Endothelial cell of umbilical vein (primary cell): Measurements from ENCODE around the gene GIGYF2. TPM values are rescaled to one million over a fixed set of nuclear protein-coding genes. Genes with fewer than 3 reads are reported as not detected.

Experiments used
- BruUV-seq: library from RNA; stranded (reverse); fragments of 400-500 nt; replicated peaks from 2 replicates; lab custom pipeline; 2021; lab: Mats Ljungman, UMichigan
- CTCF ChIA-PET: fragments of 300-600, 350-600 bp; sonication (Branson Sonifier 250); formaldehyde crosslinking; loops from one replicate; lab custom pipeline; 2021; ENCODE audit warnings: antibody characterized with exemption, inconsistent platforms; lab: Charles Lee
- POLR2A ChIA-PET: fragments of 300-600, 350-600 bp; sonication (Branson Sonifier 250); formaldehyde crosslinking; loops from one replicate; lab custom pipeline; 2021; ENCODE audit warnings: antibody characterized with exemption, inconsistent platforms; lab: Charles Lee
- DNase-seq: peaks from one replicate; pipeline ENCODE4 v3.0.0-alpha.2; 2011; ENCODE audit warnings: low read depth, low spot score
- FAIRE-seq: peaks from 2 replicates; lab custom pipeline; 2011; peaks lifted over from hg19 to GRCh38; lab: Jason Lieb, UNC
- H2AFZ ChIP-seq: 2 replicates; pipeline ENCODE4 v1.6.0; 2012; ENCODE audit warnings: low read depth, low read length, control low read depth, inconsistent platforms
- H3K27ac ChIP-seq: 2 replicates; pipeline ENCODE4 v1.5.1; 2011; ENCODE audit warnings: low read depth, mild to moderate bottlenecking, control low read depth, low read length, moderate library complexity; ENCODE audit not compliant: insufficient read depth
- H3K27me3 ChIP-seq, 2 experiments: 2 replicates each; pipeline versions ENCODE4 v1.6.0 to v1.6.1; 2011; ENCODE audit warnings: low read length in 2 of 2, mixed read lengths in 1 of 2; ENCODE audit not compliant: control insufficient read depth in 2 of 2, insufficient read depth in 2 of 2
- H3K36me3 ChIP-seq, 2 experiments: 2 replicates in 1 of 2; 3 replicates in 1 of 2; pipeline ENCODE4 v1.5.1; 2011; ENCODE audit warnings: low read length in 2 of 2, mild to moderate bottlenecking in 1 of 2, moderate library complexity in 1 of 2; ENCODE audit not compliant: control insufficient read depth in 2 of 2, insufficient read depth in 2 of 2; ENCODE audit errors: extremely low read depth in 1 of 2
- H3K4me1 ChIP-seq: 3 replicates; pipeline ENCODE4 v1.5.1; 2011; ENCODE audit warnings: mild to moderate bottlenecking, low read length; ENCODE audit not compliant: control insufficient read depth, insufficient read depth; ENCODE audit errors: extremely low read depth
- H3K4me2 ChIP-seq: 2 replicates; pipeline ENCODE4 v1.6.1; 2011; ENCODE audit warnings: low read length, control low read depth, mixed read lengths; ENCODE audit not compliant: insufficient read depth
- H3K4me3 ChIP-seq, 3 experiments: fragments of 200-600 bp in 1 of 3; sonication (generic), shearing (Covaris generic) in 1 of 3; replicated peaks in 1 of 3; 2 replicates each; pipeline ENCODE4 v1.5.1; 2011 to 2016; ENCODE audit warnings: control low read depth in 3 of 3, low read length in 3 of 3, mild to moderate bottlenecking in 2 of 3, inconsistent platforms in 1 of 3, low read depth in 1 of 3, moderate library complexity in 1 of 3; ENCODE audit not compliant: insufficient read depth in 1 of 3
- H3K79me2 ChIP-seq: 2 replicates; pipeline ENCODE4 v1.6.0; 2012; ENCODE audit warnings: low read length, inconsistent platforms; ENCODE audit not compliant: control insufficient read depth, insufficient read depth
- H3K9ac ChIP-seq: replicated peaks from 2 replicates; pipeline ENCODE3; 2011; ENCODE audit warnings: low read length, control low read depth; ENCODE audit not compliant: insufficient read depth; ENCODE audit errors: extremely low read depth
- H3K9me1 ChIP-seq: replicated peaks from 3 replicates; pipeline ENCODE4 v1.6.0; 2011; ENCODE audit warnings: mild to moderate bottlenecking, low read length; ENCODE audit not compliant: control insufficient read depth, insufficient read depth; ENCODE audit errors: extremely low read depth
- H3K9me3 ChIP-seq: replicated peaks from 2 replicates; pipeline ENCODE4 v1.5.1; 2012; ENCODE audit warnings: low read length, inconsistent platforms; ENCODE audit not compliant: control insufficient read depth, insufficient read depth
- H4K20me1 ChIP-seq: replicated peaks from 2 replicates; pipeline ENCODE3; 2011; ENCODE audit warnings: mild to moderate bottlenecking, low read length; ENCODE audit not compliant: control insufficient read depth, insufficient read depth; ENCODE audit errors: extremely low read depth
- EZH2 ChIP-seq: IDR thresholded peaks from 2 replicates; pipeline ENCODE4 v1.6.1; 2012; ENCODE audit warnings: borderline replicate concordance, low read depth, mild to moderate bottlenecking, moderate library complexity, low read length, inconsistent platforms; ENCODE audit not compliant: severe bottlenecking
- FOS ChIP-seq: IDR thresholded peaks from 2 replicates; pipeline ENCODE4 v1.6.1; 2011; ENCODE audit warnings: mild to moderate bottlenecking, low read length, moderate library complexity, borderline replicate concordance; ENCODE audit not compliant: insufficient read depth
- GATA2 ChIP-seq: IDR thresholded peaks from 2 replicates; pipeline ENCODE4 v1.7.0; 2011; ENCODE audit warnings: low read depth, mild to moderate bottlenecking, moderate library complexity, mixed read lengths, low read length; ENCODE audit not compliant: insufficient read length, insufficient read depth
- JUN ChIP-seq: IDR thresholded peaks from 2 replicates; pipeline ENCODE4 v1.6.1; 2011; ENCODE audit warnings: borderline replicate concordance, low read depth; ENCODE audit not compliant: insufficient read length, insufficient read depth
- MYC ChIP-seq: IDR thresholded peaks from one replicate; pipeline ENCODE4 v1.6.1; 2011; ENCODE audit warnings: mild to moderate bottlenecking, low read depth, low read length
- POLR2A ChIP-seq: IDR thresholded peaks from 2 replicates; pipeline ENCODE4 v1.6.1; 2012; ENCODE audit warnings: low read depth, mild to moderate bottlenecking, control low read depth, low read length
- POLR2AphosphoS5 ChIP-seq: IDR thresholded peaks from 2 replicates; pipeline ENCODE4 v1.6.1; 2012; ENCODE audit warnings: low read depth, mild to moderate bottlenecking, control low read depth, low read length, moderate library complexity; ENCODE audit not compliant: insufficient read depth
- dilution Hi-C: fragments of 300-500 bp; cut with MboI; formaldehyde crosslinking; loops from one replicate; pipeline ENCODE4 v1.15.0; 2019; ENCODE audit warnings: low sequenced_read_pairs; ENCODE audit not compliant: extremely low pct_ligation_motif_present
- intact Hi-C: fragments of 100-400 bp; cut with micrococcal nuclease; formaldehyde crosslinking; loops from one replicate; pipeline ENCODE4 v1.10.0; 2022
- polyA plus RNA-seq, 4 experiments: library from polyadenylated mRNA; depleted of rRNA in 3 of 4; stranded (reverse) in 3 of 4; unstranded in 1 of 4; fragments of >200 nt; gene quantifications; 2 replicates each; pipeline versions ENCODE4 v1.2.1 to v1.2.3, GENCODE V29; 2011 to 2012; ENCODE audit warnings: missing spikeins in 1 of 4
- total RNA-seq: library from RNA; stranded (reverse); gene quantifications from 2 replicates; pipeline ENCODE4 v1.2.3, GENCODE V29; 2021
- TF ChIP-seq, protein P1 (sequence below): IDR thresholded peaks from 2 replicates; pipeline ENCODE4 v1.6.1; 2011; ENCODE audit not compliant: insufficient read depth, insufficient read length
- TF ChIP-seq, protein P2 (sequence below), 2 donors: IDR thresholded peaks; 1 replicate in 1 of 2; 2 replicates in 1 of 2; pipeline ENCODE4 v1.5.1; 2011; ENCODE audit warnings: low read length in 2 of 2, mild to moderate bottlenecking in 2 of 2, moderate library complexity in 2 of 2, control low read depth in 1 of 2, inconsistent platforms in 1 of 2, low read depth in 1 of 2; ENCODE audit not compliant: insufficient read depth in 1 of 2; ENCODE audit errors: extremely low read depth in 1 of 2

GIGYF2 gene
- total and polyA plus RNA-seq, 2 donors (not counting 3 experiments of a cell fraction or from before 2014, with no cell fraction given), result 22.9 to 56.4 TPM

DNA sequence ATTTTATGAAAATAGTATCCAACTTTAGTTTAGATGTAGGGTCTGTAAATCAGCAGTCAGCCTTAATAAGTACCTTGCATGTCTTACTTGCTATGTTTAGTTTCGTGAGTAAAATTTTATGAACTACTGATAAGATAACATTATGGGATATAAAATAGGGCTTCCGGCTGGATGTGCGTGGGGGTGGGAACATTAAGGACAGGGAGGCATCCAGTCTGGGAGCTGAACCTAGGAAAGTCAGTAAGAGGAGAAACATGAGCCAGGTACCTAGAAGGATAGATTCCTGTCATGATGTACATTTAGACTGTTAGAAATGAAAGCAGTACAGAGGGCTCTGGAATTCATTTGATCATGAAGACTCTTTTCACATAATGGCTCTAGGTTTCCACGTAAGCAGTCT is 92.0 kb downstream of the GIGYF2 start:
- H3K79me2 ChIP-seq, result no peaks in the 10 kb centered on the region
- no peaks in the 10 kb centered on the region for H4K20me1 ChIP-seq
- H3K9me3 ChIP-seq, result no peaks in the 10 kb centered on the region
- no peak for FAIRE-seq
- H3K9me1 ChIP-seq, result no peaks in the 10 kb centered on the region
- no peak overlapping the region for H3K4me3 ChIP-seq
- no peak overlapping the region for H3K9ac ChIP-seq
- H3K27ac ChIP-seq, result no peak overlapping the region
- ChIA-PET POLR2A (no interaction called here), CTCF (no interaction called here)
- DNase-seq, result no peak
- no peaks in the 10 kb centered on the region for H3K27me3 ChIP-seq
- dilution Hi-C loops (no loop called here), intact Hi-C loops (no loop called here)
- TF ChIP-seq, protein P1, sequence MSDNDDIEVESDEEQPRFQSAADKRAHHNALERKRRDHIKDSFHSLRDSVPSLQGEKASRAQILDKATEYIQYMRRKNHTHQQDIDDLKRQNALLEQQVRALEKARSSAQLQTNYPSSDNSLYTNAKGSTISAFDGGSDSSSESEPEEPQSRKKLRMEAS, result no peak
- TF ChIP-seq POLR2AphosphoS5 (no peak), POLR2A (no peak), GATA2 (no peak), EZH2 (no peak), MYC (no peak), JUN (no peak), FOS (no peak)
- TF ChIP-seq, protein P2, sequence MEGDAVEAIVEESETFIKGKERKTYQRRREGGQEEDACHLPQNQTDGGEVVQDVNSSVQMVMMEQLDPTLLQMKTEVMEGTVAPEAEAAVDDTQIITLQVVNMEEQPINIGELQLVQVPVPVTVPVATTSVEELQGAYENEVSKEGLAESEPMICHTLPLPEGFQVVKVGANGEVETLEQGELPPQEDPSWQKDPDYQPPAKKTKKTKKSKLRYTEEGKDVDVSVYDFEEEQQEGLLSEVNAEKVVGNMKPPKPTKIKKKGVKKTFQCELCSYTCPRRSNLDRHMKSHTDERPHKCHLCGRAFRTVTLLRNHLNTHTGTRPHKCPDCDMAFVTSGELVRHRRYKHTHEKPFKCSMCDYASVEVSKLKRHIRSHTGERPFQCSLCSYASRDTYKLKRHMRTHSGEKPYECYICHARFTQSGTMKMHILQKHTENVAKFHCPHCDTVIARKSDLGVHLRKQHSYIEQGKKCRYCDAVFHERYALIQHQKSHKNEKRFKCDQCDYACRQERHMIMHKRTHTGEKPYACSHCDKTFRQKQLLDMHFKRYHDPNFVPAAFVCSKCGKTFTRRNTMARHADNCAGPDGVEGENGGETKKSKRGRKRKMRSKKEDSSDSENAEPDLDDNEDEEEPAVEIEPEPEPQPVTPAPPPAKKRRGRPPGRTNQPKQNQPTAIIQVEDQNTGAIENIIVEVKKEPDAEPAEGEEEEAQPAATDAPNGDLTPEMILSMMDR (IDR thresholded peaks at IDR 0.05; ENCODE audit: extremely low read depth in 1 of 2, insufficient read depth in 1 of 2, low read depth in 1 of 2, low read length in 2 of 2), result no peak
- BruUV-seq, result no TSS peak
- no peak overlapping the region for H2AFZ ChIP-seq
- H3K4me1 ChIP-seq, result no peaks in the 10 kb centered on the region
- no peak overlapping the region for H3K4me2 ChIP-seq
- peaks cover 19 to 23% of the 10 kb centered on the region in 2 experiments for H3K36me3 ChIP-seq
